ENCODE results near the gene GNAQ.

GNAQ gene

DNA sequence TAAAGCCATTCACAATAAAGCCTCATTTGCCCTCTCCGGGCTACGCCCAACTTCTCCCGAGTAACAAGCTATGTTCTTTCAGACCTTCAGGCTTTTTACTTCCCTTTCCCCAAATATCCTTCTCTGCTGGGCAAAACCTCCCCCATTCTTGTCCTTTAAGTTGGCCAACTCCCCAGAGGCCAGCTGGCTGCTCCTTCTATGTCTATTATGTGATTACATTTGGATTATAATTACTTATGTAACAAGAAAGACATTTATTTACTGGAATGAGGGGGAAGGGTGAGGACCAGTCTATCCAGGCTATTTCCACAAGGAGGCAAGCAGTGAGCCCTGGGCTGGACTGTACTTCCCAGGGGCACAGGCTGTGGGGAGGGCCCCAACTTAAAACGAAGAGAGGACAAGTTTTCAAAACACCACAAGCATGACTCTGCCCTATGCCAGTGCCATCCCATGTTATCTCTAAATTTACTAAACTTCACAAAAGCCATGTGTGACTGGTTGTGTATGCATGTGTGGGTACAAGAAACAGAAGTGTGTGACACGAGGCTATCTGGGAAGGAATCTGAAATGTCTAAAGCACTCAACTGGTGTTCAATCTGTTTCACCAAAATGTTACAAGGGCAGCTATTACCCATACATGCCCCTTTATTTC is 84.5 kb downstream of the GNAQ start:
- in situ Hi-C loops (cut with HindIII; ENCODE audit: low sequenced_read_pairs): no loop called here

DNA sequence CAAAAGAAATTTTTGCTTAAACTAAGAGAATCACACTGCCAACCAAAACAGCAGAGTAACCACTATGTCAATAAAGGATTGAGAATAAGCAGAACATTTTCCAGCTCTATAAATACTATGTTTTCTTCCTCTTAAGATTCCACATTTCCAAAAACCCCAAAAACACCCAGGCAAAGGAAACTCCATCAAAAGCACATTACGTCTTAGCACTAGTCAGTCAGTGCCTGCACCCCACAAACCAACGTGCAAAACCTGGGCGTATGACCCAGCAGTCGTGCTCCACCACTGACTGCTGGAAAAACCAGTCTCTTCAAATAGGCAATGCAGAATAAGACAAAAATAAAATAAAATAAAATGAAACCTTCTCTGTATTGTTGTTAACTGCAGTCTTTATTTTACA is 85.3 kb downstream of the GNAQ start:
- in situ Hi-C loops (cut with HindIII; ENCODE audit: low sequenced_read_pairs): no loop called here

DNA sequence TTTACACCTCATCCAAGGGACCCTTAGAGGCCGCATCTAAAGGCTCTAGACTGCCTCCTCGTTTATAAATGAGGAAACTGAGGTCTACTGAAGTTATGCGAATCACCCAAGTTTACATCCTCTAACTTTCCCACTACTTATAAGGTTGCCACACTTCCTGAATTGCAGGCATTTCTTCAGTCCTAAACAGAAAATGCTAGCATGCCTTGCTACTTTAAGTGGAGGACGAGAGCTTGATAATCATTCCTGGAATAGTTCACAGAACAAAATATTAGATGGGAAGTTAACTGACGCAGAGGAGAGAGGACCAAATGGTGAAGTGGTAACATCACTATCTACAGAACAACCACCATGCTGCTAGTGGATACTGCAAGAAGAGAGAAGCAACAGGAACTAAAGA is 85.8 kb downstream of the GNAQ start:
- in situ Hi-C loops (cut with HindIII; ENCODE audit: low sequenced_read_pairs): no loop called here

DNA sequence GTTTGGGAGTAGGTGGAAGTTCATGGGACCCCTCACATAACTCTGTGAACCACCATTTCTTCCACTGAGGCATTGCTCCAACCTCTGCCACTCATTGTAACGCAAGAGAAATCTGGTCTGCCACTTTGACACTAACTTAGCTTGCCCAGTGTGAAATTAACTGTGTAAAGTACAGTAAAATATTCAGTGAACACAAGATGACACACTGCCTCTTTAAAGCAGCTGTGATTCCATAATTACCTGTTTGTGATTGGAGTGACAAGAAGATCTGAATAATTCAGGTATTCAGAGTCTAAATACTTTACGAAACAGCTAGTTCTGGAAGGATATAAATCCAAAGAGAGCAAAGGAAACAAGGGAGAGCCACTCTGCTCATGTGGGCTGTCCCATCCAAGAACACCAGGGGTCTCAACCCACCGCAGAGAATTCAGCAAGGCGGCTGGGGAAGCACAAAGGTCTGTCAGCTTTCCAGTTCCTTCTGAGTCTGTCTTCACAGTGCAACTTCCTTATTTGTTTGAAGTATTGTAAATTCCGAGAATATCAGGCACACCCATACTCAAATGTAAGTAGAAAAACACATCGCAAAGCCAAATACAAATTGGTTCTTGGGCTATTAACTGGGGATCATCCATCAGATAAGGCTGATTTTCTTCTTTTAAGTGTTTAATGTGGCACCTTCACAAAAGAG is 86.9 kb downstream of the GNAQ start:
- in situ Hi-C loops (cut with HindIII; ENCODE audit: low sequenced_read_pairs): no loop called here

DNA sequence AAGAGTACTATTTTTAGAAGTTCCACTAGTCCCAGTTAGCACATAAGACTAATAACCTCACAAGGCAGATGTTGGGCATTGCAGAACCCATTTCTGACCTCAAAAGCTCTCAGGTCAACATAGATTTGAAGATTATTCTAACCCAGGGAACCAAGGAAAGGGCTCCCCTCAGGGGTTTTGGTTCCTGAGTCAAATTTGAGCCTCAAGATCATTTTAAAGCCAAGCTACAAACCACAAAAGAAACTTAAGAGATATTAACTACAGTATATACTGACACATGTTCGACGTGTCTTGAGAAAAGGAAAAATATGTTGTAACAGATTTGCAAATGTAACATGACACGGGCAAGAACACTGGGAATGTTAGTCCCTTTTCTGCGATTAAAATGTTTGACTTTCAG is 88.6 kb downstream of the GNAQ start:
- in situ Hi-C loops (cut with HindIII; ENCODE audit: low sequenced_read_pairs): no loop called here

DNA sequence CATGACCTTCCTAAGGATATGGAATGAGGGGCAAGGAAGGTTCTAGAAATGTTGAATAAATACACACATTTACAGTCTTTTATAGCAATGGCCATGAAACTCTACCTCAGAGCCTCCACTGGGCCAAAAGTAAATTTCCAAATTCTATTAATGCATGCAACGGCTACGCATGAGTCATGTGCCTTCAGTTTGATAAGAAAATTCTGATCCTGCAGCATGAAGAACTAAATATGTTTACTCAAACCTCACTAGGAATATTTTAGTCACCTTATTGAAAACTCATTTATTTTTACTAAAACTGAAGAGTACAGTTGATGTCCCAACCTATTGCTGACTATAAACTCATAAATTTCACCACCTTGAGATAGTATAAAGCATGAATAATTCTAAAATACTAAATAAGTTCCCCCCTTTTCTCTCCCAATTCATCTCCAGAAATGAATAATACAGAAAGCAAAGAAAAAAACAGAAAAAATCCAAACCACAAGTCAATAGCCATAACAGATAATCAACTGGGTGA is 92.4 kb downstream of the GNAQ start:
- in situ Hi-C loops (cut with HindIII; ENCODE audit: low sequenced_read_pairs): no loop called here

DNA sequence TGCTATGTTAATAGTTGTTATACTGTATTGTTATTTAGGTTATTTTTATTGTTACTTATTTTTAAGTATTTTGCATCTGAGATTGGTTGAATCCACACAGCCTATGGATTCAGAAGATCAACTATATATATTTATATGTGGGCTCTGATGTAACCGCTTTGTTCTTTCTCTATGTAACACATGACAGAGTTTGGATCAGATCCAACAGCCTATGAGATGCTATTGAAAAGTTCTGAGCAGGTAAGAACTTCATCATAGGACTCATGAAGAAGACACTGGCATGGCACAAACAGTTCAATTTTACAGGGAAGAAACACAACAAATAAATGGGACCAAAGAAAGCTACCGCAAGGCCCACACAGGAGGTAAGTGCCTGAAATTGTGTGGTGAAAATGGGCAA is 93.4 kb downstream of the GNAQ start:
- in situ Hi-C loops (cut with HindIII; ENCODE audit: low sequenced_read_pairs): no loop called here

DNA sequence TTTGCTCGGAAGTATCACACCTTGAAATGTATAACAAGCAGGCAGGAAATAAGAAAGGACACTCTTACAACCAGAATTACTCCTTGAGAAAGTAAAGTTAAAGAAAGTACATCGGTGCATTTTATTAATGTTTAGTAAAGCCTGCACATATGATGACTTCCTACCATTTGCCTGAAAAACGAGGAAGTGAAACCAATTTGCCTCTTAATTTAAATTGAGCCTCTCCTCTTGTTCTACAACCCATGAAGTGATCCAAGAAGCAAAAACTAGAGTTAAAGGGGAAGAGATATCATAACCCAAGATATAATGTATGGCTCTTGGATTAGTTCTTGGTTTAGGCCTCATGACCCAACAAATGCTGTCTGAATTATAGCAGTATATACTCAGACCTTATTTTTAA is 95.6 kb downstream of the GNAQ start:
- in situ Hi-C loops (cut with HindIII; ENCODE audit: low sequenced_read_pairs): no loop called here

DNA sequence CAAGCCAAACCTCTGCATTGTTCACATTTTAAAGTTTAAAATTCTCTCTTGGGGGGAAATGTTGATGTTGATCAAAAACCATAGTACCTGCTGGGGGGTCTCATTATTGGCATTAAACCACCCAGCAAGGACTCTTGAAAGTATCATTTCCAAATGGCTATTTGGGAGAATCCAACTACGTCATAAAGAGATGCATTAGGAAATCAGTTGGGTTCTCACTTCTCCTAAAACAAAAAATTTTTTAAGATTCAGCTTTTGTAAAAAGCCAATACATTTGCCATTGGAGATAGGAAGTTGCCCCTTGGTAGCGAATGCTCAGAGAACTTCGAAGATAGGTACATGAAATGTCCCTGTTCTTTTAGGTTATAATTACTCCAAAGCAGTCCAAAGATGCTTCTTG is 96.4 kb downstream of the GNAQ start:
- in situ Hi-C loops (cut with HindIII; ENCODE audit: low sequenced_read_pairs): no loop called here

DNA sequence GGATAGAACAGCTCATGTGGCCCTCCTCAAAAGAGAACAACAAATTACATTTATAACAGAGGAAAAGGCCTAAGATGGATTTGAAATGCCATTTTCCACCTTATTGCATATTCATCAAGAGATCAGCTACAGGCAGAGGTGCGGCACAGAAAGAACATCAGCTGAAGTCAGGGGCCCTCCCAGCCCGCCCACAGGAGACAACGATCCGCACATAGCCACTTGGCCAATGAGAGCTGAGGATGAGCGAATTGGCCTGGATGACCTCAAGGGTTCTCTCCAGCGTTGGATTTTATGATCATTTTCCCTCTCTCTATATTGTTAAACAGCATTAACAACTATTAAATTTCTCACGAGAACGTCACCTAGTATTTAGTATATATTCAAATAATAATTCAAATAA is 97.6 kb downstream of the GNAQ start:
- in situ Hi-C loops (cut with HindIII; ENCODE audit: low sequenced_read_pairs): no loop called here

DNA sequence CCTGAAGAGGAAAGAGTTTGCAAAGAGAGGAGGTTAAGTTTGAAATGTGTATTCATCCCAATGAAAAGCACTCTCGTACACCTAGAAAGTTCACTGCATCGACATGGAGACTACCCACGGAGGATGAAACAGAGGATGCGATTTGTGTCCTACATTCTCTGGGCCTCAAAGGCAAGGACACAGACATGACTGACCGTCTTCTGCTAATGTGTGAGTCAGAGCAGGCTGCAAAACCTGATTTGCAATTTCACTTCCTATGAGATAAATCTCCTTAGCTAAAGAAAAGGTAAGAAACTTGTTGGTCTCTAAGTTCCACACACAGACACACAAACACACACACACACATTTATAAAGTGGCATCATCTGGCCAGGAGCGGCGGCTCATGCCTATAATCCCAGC is 98.6 kb downstream of the GNAQ start:
- in situ Hi-C loops (cut with HindIII; ENCODE audit: low sequenced_read_pairs): no loop called here

DNA sequence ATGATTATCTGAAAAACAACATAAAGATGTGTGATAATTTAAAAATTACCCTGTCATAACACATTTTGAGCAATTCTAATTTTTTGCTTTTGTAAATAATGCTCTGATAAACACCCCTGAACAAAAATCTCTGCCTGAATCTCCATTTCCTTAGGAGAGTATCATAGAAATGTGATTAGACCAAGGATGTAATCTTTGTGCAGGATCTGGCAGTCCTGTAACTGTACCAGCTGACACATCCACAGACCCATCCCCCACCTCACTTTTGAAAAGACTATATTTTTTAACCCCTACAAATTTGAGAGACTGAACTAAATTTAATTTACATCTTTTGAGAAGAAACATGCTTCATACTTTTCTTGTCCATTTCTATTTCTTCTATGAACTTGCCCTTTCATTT is 101.7 kb downstream of the GNAQ start:
- in situ Hi-C loops (cut with HindIII; ENCODE audit: low sequenced_read_pairs): no loop called here

DNA sequence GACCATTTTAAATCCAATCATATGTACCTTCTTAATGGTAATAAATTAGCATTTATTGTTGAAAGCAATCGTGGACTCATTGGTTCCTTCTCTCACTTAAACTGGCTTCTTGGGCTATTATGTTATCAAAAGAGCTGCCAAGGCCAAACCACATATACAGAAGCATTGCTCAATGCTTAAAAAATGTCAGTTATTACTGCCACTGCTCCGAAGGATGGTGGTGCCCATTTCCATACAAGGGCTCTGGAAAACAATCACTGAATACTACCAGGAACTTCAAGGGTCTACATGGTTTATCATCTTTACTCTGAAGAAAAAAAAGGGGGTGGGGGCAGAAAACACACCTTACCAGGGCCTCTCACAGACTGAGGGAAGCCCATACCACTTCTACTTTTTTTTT is 104.3 kb downstream of the GNAQ start:
- in situ Hi-C loops (cut with HindIII; ENCODE audit: low sequenced_read_pairs): no loop called here

DNA sequence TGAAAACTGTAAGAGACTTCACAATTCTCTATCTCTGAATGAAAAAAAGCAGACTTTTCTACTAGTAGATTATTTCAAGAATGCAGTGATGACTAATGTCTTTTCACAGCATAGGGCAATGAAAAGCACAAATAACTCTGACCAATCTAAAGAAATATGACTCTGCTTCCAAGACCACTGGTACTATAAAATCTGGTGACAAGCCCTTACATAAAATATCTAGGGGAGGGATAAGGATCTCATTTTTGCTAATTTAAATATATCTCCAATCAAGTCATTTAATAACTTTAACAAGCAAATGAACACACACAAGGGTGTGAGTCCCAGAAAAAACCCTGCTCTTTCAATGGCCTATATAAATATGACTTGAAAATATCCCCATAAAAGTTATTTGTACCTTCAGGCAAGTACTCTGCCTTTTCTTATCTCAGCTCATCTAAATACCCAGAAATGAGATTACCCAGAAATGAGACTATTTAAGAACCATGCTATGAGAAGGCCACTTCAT is 105.2 kb downstream of the GNAQ start:
- in situ Hi-C loops (cut with HindIII; ENCODE audit: low sequenced_read_pairs): no loop called here

DNA sequence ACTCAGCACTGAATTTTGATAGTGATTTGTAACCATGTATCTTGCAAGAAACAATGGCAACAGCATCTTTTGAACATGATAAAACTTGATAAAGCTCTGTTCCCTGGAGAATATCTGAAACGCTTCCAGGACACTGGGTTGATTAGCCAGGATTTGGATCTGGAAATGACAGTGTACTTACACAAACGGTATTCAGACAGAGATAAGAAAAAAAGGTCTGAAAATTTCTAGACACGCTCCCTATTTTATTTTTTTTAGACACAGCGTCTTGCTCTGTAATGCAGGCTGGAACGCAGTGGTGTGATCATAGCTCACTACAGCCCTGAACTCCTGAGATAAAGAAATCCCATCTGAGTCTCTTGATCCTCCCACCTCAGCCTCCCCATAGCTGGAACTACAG is 109.0 kb downstream of the GNAQ start:
- in situ Hi-C loops (cut with HindIII; ENCODE audit: low sequenced_read_pairs): no loop called here

DNA sequence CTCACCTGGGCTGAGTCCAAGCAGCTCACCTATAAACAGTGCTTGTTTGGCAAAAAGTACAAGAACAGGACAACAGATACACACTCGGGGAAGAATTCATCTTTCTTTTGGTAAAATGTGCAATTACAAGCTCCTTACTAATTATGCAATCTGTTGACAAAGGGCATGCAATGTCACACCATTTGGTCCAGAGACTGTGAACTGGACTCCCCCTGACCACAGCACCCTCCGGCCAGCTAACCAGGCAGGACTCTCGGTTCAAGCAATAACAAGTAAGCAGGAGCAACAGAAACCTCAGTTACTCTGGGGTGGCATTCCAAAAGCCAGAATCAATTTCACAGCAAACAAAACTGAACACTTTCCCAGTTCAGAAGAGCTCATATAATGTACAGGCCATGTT is 113.8 kb downstream of the GNAQ start:
- in situ Hi-C loops (cut with HindIII; ENCODE audit: low sequenced_read_pairs): loop anchor here (5.0 kb wide), 1 partner anchor 35 kb away; no protein-coding TSS in a partner anchor

DNA sequence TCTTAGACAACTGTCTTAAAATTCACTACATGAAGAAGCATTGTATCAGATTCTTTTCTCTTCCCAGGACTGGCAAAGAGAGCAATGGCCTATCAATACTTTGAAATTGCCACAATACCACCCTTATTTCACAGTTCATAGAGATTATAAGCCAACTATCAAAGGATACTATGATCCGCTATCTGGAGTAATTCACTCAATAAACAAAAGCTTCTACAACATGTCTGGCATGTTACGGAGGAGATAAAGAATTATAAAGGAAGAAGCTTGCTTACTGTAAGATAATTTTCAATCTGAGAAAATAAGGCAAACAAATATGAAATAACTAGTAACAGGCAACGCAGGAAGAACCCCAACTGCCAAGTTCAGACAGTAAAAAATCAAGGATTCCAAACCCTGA is 114.8 kb downstream of the GNAQ start:
- in situ Hi-C loops (cut with HindIII; ENCODE audit: low sequenced_read_pairs): loop anchor here (5.0 kb wide), 1 partner anchor 35 kb away; no protein-coding TSS in a partner anchor

DNA sequence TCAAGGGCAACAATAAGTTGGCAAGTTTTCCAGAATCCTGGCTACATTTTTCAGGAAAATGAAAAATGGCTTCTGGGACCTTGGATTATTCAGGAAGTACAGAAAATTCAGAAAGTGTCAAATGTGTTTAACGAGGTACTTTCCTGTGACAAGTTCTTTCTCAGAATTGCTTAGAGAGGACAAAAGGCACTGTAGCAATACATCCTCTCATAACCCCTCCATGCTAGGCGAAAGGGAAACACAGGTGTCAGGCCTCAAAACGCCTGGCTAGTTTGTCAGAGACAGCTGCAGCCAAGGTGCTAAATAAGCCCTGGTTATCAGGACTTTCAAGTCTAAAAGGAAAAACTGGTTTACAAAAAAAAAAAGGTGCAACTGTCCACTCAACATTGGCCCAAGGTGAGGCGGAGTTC is 115.2 kb downstream of the GNAQ start:
- in situ Hi-C loops (cut with HindIII; ENCODE audit: low sequenced_read_pairs): loop anchor here (5.0 kb wide), 1 partner anchor 36 kb away; no protein-coding TSS in a partner anchor

DNA sequence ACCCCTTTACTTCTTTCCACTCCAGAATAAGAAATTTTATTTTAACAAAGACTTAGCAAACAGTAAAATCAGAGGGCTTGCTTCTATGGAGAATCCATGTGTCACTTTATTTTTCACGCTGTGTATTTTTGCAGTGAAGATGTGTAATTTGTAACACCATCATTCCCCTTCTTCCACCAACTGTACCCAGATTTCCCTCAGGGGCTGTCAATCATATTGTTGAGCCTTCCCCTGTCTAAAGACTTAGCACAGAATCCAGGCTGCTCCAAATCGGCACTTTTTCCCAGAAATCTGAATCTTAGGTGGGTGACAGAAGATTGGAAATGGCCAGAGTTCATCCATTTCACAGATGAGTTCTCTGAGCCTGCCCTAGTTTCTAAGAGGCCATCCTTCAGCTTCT is 115.9 kb downstream of the GNAQ start:
- in situ Hi-C loops (cut with HindIII; ENCODE audit: low sequenced_read_pairs): loop anchor here (5.0 kb wide), 1 partner anchor 37 kb away; no protein-coding TSS in a partner anchor

DNA sequence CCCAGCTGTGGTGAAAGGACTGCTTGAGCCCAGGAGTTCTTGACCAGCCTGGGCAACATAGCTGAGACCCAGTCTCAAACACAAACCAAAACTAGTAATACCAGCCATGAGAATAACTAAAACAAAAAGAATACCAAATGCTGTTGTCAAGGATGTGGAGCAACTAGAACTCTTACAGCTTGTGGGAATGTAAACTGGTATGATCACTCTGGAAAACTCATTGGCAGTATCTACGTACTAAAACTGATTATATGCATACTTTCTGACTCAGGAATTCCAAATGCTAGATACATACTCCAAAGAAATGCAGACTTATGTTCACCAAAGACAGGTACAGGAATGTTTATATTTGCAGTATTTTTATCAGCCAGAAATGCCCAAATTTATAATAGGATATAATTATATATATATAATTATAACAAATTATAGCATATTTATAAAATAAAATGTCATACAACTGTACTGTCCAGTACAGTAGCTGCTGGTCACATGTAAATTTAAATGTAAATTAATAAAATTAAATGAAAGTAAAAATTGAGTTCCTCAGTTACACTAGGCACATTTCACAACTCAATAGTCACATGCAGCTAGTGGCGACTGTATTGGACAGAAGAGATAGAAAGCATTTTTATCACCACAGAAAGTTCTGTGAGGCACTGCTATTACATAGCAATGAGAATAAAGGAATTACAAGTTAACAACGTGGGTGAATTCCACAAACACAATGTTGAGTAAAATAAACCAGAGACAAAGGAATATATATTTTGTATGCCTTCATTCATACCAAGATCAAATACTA is 118.5 kb downstream of the GNAQ start:
- in situ Hi-C loops (cut with HindIII; ENCODE audit: low sequenced_read_pairs): no loop called here

DNA sequence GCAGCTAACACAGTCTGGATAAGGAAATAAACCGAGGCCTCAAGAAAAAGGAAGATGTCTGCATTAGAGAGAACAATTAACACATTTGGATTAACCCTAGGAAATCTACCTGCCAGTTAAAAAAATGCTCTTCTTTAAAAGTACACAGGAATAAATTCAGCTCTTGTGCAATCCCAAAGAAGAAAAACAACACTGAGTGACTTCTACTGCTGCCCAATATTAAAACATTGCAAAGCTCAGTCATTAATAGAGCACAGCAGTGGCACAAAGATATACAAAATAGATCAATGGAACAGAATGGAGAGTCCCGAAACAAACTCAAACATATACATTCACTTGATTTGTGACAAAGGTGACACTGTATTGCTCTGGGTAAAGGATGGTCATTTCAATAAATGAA is 119.7 kb downstream of the GNAQ start:
- in situ Hi-C loops (cut with HindIII; ENCODE audit: low sequenced_read_pairs): no loop called here
